ENCODE data around the gene CBLN1.
"Not testable (repeated sequence)": the region's sequence is repeated elsewhere in the genome, so short reads cannot be mapped to it uniquely, and the experiment has no call there.

Gene CBLN1

DNA sequence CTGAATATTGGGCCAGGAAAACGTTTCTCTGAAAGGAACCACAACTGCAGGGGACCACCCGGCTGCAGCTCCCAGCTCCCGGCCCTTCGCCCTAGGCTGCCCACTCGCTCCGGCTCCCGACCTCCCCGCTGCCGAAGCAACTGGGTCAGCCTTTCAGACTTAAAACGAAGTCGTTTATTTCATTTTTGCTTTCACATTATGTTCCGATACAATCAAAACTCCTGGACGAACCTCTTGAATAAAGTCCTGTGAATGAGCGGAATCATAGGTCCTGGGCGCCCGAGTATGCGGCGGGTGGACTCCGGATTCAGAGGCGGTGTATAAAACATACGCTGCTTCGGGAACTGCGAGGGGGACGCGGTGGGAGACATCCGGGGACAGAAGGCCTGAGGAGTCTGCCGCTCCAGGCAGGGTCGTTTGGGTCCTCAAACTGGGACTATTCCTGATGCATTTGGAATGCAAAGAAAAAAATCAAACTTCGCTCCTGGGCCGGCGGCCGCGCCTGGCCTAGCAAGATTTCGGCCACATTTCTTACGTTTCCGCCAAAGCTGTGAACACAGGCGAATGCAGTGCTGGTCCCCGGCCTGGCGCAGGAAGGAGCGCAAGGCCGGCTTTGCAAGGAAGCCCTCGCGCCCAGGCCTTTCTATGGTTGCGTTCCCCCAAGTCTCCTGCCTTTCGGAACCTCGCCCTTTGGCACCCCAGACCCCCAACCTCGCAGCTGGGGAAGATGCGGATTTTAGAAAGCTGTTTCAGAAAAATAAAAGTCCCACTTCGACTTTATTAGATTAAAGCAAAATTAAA lies 3.7 kb downstream of the CBLN1 start:
- no peak for DNase-seq (ENCODE audit: low spot score)

DNA sequence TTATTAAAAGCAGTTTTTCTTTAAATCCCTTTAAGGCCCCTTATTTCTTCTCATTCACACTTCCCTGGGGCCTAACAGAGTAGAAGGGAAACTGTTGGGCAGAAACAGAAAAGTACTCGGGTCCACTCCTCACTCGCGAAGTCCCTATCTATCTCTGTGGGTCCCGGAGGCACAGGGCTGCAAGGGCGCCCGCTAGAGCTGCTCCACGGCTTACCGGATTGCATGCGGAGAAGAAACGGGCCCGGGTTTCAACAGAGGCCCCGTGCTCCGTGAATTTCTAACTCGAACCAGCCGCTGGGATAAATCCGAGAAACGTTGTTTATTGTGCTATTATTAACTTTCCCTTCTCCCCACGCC lies 4.3 kb downstream of the CBLN1 start:
- no peak for DNase-seq (ENCODE audit: low spot score)

DNA sequence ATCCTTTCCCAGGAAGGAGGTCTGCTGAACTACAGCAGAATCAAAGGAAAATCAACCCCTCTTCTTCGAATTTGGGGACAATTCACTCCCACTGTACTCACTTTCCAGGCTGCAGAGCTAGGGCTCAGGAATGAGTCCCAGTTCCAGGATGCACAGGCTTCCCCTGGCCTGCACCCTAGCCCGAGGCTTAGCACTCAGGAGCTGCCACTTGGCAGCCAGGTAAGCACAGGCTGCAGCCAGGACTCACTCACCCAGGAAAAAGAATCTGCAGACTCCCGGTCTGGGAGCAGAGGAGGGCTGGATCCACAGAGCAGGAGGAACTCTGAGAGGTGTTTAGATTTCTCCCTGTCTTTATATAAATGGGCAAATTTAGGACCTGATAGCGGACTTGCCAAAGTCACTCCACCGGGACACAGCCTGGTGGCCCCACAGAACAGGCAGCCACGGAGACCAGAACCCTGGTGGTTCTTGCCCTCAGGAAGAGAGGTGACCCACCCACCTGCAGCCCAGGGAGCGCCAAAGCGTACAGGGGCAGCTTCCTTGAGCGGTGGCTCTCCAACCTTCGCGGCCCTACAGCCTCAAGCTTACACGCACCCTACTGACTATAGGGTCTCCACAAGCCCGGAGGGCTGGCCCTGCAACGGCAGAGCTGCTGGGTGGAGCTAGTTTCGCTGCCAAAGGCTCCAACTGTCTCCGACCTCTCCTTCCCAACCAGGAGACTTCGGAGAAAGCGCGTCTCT lies 4.8 kb downstream of the CBLN1 start:
- no peak for DNase-seq (ENCODE audit: low spot score)

DNA sequence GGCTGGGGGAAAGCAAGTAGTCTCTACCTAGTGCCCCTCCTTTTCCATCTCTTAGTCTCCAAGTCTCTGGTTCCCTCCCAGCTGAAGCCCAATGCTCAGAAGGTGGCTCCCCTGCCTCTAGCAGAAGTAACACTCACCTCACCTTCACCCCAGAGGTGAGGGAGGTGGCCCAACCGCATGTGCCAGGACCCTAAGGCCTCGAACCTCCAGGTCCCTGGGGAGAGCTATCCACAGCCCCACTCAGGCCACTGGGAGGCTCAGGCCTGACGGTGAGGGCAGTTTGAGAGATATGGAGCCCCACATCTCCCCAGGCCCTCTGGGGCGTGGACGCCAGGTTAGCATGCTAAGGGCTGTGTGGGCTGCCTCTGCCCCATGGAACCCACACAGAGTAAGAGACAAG lies 5.8 kb downstream of the CBLN1 start:
- DNase-seq (ENCODE audit: low spot score), result no peak

DNA sequence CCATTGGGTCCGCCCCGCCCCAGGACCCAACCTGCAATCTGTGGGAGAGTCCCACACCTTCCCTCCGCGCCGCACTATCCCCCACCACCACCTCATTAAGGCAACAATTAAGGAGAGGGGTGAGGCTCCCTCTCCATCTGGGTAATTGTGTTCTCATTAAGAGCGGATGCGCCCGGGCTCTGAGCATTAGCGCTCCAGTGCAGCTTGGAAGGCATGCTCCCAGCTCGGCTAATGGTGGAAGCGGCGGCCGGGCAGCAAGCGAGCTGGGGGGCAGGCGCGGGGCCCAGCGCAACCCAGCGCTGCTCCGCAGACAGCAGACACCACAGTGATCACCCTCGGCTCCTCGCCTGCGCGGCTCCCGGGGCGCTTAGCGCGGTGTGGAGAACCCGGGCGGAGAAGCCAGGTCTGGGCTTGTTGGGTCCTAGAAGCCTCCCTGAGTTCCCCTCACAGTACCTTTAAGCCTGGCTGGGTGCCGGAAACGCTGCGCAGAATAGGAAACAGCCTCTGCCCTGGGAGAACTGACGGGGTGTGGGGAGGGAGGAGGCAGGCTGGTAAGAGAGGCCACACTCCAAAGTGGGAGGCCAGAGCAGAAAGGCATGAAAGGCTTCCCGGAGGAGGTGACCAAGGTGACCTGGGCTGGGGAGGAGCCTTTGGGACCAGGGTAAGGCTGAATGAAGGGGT lies 6.4 kb downstream of the CBLN1 start:
- no peak for DNase-seq (ENCODE audit: low spot score)

DNA sequence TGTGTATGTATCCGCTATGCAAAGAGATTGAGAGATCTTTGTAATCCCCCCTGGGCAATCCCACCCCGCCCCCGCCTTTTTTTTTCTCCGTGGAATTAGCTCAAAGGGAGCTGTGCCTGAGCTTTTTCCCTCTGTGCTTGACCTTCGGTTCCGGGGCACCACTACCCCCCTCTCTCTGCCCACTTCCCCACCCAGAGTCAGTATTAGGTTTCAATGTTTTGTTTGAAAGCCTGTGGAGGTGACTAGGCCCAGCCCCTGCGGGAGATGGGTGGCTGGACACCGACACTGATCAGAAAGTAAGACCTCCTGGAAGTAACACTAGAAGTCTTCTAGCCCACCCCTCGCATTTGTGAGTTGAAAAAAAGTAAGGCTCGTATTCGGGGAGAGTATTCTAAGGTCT lies 7.0 kb downstream of the CBLN1 start:
- no peak for DNase-seq (ENCODE audit: low spot score)

DNA sequence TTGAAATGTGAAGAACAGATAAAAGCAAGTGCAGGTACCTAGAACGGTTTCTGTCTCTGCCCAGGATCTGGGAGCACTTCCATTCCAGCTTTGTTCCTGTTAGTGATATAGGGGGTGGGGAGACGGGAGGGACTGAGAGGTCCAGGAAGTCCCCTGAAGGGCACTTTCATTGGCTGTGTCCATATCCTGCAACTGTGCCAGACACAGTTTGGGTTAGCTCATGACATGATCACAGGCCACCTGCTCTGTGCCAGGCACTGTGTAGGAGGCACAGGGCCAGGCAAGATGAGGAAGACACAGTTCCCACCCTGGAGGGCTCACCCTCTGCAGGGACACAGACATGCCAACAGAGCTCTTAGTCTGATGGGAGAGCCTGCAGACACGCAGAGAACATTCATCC lies 7.9 kb downstream of the CBLN1 start:
- no peak for DNase-seq (ENCODE audit: low spot score)

DNA sequence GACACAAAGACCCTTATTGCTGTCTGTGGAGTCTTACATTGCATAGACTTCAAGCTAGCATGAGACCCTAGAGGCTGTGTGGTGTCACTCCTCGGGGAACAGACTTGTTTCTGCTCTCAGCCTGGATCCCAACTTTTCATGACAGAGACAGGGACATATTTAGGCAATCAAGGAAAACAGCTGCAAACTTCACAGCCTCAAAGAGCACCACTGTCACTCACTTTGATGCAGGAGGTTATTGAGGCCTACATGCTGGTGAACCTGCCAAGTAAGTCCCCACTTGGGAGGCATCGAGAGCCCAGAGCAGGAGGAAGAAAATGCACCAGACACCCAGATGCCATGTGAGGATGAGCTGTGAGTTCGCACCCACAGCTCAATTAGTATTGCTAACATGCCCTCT lies 10.3 kb downstream of the CBLN1 start:
- DNase-seq (ENCODE audit: low spot score), result no peak

DNA sequence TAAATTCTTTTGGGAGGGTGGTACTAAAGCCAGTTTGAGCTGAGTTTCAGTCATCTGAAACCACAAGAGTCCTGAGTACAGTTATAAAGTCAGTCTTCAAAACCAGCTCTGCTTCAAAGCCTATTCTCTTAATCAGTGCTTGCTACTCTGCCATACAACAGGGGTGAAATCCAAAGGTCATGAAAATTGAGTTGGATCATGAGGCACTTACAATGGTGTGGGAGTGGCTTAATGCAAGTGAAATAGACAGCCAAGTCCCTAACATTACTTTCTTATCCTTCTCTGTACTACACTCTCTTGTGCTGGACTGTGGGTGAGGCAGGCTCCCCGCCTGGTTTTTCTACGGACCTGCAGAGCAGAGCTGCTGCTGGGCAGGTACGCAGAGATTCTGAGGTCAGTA lies 12.4 kb downstream of the CBLN1 start:
- no peak for DNase-seq (ENCODE audit: low spot score)

DNA sequence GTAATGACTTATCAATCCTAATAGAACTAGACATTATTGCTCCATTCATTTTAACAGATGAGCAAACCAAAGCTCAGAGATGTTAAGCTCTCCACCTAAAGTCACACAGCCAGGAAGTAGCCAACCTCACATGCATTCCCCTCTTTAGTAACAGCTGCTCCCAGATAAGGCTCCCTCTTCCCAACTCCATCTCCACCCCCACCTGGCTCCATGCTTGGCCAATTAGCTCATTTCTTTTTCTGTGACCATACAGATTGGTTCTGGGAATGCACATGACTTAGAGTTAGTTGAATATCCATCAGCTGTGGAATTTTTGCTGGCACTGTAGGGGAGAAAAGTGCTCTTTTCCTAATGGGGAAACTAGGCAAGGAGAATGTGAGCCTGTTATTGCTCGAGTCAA lies 13.0 kb downstream of the CBLN1 start:
- no peak for DNase-seq (ENCODE audit: low spot score)

DNA sequence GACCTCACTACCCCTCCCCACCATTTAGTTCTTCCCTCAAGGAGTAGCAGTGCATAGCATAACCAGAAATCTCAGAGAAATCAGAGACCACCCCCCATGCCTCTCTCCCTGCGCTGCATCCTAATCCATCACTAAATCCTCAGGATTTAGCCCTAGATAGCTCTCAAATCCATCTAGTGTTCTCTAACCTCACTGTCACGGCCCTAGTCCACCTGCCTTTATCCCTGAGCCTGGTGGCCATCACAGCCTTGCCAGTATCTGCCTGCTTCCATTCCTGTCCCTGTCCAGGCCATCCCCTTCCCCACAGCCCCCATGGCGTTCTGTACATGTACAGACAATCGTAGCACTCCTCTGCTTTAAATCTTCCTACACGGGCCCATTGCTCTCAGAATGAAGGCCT lies 19.1 kb downstream of the CBLN1 start:
- no peak for DNase-seq (ENCODE audit: low spot score)

DNA sequence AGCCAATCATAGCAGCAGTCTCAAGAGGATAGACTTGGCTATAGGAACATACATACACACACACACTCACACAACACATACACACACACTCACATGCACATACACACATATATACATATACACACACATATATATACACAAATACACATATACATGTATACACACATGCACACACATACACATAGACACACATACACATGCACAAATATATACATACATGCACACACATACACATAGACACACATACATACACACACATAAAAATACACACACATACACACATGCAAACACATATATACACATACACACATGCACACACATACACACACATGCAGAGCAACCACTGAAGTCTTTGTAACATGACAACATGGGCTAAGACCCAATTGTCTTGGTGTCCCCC lies 19.7 kb downstream of the CBLN1 start:
- DNase-seq (ENCODE audit: low spot score), result no peak

DNA sequence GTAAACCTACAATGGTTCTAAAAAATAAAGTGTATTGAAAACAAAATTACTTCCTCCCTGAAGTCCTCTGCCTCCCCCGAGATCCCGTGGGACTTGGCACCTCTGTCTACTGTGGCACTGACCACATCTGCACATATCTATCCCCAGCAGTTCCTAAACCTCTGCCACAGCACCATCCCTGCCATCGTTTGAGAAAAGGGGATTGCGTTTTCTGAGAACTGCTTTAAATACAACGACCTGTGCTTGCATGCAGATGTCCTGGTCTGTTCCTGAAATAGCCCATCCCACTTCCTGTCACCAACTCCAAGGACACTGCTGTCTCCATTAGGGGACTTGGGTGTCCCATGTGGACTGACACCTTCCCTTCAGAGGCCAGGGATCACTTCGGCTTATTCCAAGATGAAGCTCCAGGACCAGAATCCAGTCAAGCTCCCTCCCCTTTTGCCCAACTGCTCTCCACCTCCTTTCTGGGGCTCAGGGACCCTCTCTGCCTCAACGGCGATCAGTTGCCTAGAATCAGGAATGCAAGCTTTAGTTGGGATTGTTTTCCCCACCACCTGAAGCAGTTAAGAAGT lies 20.6 kb downstream of the CBLN1 start:
- DNase-seq (ENCODE audit: low spot score), result no peak

DNA sequence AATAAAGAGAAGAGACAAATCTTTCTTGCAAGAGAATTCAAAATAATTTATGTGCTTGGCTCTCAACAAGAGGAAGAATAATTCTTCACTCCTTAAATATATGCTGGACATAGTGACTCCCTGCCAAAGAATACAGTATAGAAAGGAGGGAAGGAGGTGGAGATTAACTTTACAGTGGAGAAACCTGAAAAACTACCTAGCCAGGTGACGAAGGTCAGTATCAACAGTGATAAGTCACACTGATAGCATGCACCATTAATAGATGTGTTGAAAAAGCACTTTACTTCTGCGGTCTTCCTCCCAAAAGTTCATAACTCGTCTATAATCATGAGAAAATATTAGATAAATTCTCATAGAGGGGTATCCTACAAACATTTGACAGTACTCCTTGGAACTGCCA lies 21.4 kb downstream of the CBLN1 start:
- no peak for DNase-seq (ENCODE audit: low spot score)

DNA sequence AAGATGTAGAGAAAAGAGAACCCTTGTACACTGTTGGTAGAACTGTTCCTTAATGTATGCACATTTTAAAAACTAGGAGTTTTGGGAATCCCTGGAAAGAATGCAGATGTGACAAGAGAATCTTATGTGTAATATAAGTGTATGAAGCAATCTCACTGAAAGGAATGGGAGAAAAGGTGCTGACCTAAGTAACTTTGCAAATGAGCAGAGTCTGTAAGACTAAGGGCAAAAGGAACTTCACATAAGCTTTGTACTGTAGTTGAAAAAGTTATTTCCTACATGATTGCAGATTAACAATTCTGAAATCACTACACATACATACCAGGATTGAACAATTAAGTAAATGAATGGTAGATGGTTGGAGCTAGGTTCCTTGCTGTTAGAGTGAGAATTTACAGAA lies 22.3 kb downstream of the CBLN1 start:
- DNase-seq (ENCODE audit: low spot score), result no peak

DNA sequence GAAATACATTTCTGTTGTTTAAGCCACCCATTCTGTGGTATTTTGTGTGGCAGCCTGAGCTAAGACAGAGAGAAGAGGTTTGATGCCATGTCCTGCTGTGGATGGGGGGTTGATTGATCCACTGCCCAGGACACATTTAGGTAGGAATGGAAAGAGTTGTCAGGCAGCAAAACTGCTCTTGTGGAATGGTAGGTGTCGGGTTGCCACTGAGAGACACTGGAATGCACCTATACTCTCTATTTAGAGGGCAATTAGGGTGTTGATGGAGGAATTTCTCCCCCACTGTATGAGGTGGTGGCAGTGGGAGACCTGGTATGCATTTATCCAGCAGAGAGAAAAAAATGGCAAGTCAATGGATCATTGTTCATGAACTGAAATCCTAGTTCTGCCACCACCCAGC lies 30.9 kb downstream of the CBLN1 start:
- no peak for DNase-seq (ENCODE audit: low spot score)

DNA sequence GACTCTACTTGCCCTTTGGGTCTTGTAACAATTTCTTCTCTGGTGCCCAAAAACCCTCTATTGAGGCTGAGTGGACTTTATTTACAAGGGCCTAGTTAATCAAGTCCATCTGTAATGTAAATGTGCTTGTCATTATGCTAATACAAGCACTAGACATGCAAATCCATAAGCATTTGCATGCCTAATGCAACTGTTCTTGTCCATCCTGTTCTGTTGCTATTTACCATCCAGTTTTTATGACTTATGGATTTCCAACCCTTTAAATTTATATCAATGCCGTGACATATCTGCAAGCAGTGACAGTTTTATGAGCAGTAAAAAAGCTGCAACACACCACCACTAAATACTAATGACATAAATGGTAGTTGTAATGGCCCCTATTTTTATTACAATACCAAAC lies 33.4 kb downstream of the CBLN1 start:
- DNase-seq (ENCODE audit: low spot score), result no peak

DNA sequence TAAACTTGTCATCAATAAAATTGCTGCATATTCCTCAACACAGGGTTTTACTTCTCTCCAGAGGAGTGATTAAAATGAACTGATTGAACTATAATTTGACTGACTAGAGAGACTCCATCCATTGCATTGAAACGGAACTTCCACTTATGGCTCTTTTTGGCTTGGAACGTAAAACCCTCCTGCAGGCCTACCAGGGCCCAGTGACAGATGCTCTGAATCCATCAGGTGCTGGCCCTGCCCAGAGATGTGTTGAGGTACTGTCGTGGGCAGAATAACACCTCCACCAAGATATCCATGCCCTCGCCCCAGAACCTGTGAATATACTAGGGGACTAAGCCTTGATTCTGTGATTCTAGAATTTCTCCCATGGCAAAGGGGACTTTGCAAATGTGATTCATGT lies 45.4 kb downstream of the CBLN1 start:
- DNase-seq (ENCODE audit: low spot score), result no peak

DNA sequence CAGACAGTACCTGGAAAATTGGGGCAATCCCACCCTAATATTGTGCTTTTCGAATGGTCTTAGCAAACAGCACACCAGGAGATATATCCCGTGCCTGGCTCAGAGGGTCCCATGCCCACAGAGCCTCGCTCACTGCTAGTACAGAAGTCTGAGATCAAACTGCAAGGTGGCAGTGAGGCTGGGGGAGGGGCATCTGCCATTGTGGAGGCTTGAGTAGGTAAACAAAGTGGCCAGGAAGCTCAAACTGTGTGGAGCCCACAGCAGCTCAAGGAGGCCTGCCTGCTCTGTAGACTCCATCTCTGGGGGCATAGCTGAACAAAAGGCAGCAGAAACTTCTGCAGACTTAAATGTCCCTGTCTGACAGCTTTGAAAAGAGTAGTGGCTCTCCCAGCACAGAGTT lies 53.3 kb downstream of the CBLN1 start:
- not testable (repeated sequence) for DNase-seq (ENCODE audit: low spot score)
